Stimulated activated CD4-positive, alpha-beta T cell treated with anti-CD3 and anti-CD28 coated beads, Interleukin-15, amount 100 ng/mL, for 1 hour (primary cell): ENCODE measurements around the gene LAMB3.
A peak's percentile ranks its signal among the peaks of the same experiment; 100 is the strongest.

Source experiments
- DNase-seq, 2 donors: peaks; one replicate each; pipeline ENCODE4 v3.0.0-alpha.2; 2020; ENCODE audit warnings: low read depth in 1 of 2, low spot score in 1 of 2

LAMB3 gene

DNA sequence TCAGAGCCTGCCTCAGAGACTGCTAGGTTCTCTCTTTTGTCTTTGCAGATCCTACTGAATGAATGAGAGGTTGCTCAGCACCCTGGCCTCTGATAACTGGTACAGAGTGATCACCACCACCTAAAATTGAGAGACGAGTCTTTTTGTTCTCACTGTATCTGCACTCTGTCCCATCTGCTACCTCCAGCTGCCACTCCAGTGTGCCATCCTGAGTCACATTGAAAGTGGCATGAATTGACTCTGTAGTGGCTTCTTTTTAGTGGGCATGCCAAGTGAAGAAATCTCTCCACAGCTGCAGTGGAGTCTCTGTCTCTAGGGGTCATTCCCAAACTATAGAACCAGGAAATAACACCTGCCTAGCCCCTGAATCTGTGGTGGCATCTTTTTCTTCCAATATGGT is 54.0 kb downstream of the LAMB3 start:
- no peak for DNase-seq

DNA sequence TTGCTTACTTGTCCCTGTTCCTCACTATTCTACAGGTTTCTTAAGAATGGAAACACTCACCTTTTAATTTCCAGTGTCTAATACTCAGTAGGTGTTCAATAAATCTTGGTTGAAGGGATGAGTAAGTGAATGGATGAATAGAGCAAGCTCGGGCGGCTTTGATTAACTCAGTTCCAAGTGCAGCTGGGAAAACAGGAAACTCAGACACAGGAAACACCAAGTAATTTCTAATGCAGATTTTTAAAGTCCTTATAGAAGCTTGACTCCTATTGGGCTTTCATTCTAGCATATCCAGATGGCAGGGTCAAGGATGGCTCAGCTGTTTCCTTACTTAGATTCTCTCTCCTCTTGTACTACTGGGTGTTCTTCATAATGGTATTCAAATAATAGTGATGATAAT is 54.7 kb downstream of the LAMB3 start:
- no peak for DNase-seq

DNA sequence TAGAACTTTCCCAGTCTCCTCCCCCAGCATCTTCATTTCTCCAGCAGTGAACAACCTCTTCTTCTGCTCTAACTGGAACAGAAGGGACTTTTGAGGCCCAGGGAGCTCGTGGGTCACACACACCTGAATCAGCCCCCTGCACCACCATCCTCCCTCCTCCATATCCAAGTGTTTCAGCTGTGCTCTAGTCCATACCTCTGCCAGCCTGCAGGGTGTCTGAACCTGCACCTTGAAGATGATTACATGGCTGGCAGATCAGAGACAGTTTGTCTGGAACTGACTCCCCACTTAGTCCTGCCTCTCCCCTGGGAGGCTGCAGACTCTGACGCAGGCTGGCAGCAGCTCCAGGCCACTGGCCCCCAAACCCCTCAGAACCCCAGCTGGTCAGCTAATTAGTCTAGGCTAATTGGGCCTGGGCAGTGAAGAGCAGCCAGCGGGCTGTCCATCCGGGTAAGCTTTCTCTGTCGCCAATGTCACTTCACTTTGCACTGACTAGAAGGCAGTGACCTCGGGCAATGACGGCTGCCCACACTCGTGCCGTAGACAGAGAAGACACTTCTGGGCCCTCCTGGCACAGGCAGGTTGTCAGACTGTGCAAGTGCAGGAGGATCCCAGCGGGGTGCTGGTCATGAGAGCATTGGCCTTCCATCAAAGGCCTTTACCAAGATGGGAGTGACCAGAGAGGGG is 56.5 kb downstream of the LAMB3 start:
- no peak for DNase-seq

DNA sequence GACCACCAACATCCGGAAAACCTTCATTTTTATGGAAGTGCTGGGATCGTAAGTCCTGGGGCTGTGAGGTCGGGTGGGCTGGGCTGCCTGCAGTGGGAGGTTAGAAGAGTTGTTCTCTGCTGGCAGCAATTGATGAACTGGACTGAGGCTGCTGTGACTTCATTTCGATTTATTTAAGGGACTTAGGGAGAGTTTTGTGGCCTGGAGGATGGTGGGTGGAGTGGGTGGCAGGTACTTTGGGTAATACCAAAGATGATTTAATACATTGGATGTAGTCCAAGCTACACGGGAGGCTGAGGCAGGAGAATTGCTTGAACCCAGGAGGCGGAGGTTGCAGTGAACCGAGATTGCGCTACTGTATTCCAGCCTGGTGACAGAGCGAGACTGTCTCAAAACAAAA is 57.2 kb downstream of the LAMB3 start:
- no peak for DNase-seq

DNA sequence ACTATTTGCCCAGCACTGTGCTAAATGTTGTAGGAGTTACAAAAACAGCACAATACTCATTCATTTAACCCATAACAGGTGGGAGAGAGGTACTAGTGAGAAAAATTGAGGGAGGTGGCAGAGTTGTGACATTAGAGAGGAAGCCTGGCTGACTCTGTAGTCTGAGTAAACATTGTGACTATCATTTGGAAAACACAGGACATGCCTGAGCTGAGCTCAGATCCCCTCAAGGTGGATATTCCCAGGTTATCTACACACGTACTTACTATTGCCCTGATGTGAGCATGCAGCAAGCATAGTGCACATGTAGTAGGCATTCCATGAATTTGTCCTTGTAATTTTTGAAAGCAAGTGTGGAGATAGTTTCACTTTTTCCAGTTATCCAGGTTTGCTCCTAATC is 57.8 kb downstream of the LAMB3 start:
- no peak for DNase-seq

DNA sequence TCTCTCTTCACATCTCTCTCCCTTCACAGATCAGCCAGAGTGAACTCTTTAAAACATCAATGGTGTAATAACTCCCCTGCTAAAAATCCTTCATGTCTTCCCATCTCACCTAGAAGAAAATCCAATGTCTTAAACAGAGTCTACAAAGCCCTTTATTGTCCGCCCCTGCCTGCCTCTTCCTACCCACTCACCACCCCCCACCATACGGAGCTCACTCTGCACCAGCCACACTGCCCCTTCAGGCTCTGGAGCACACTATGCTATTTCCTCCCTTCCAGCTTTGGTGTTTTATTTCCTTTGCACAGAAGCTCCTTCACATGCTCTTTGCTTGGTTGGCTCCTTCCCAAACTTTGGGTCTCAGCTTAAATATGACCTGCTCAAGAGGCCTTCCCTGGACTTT is 58.5 kb downstream of the LAMB3 start:
- no peak for DNase-seq

DNA sequence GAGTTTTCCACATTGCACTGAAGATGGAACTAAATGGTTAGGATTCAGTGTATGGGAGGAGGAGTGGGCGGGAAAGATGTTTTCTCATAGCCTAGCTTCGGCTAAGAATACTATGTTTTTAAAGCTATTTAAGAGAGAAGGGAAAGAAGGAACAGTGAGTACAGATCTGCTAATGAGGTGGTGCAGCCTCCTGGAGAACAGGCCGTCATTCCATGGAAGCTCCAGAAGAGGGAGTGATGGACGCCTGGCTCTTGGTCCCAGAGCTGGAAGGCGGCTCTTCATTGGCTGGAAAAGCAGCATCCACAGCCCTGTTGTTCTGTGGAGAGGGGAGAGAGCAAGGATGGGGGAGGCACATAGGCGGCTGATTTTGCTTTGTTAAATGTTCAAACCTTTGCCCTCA is 61.8 kb downstream of the LAMB3 start:
- no peak for DNase-seq

DNA sequence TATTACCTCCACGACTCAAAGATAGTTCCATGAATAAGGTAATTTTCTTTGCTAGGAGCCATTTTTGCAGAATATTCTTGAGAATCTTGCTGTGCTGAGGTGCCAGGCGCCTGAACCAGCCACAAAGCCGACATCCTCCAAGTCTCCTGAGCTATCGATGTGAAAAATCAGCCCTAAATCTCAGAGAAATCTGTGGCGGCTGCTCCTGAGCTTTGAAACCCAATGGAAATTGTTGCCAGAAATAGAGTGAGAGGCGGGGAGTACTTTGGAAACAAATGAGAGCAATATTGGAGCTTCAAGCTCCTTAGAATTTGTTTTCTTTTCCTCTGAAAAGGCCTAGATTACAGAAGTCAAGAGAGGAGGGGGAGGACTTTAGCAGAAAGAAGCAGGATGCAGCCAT is 62.4 kb downstream of the LAMB3 start:
- no peak for DNase-seq

DNA sequence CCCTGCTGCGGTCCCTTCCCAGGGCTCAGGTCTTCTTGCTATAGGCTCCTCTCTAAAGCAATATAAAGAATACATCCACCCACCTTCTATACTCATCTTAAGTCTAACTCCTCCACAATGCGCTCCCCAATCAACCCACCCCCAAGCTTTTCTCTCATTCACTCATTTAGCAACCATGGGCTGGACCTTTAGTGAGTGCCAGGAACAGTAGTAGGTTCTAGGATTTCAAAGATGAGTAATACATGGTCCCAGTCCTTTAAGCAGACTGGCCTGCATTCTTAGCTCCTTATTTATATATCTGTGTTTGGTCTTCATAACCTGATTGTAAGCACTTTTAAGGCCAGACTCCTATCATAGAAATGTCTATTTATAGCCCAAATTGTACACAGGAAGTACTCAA is 62.8 kb downstream of the LAMB3 start:
- DNase-seq = no peak

DNA sequence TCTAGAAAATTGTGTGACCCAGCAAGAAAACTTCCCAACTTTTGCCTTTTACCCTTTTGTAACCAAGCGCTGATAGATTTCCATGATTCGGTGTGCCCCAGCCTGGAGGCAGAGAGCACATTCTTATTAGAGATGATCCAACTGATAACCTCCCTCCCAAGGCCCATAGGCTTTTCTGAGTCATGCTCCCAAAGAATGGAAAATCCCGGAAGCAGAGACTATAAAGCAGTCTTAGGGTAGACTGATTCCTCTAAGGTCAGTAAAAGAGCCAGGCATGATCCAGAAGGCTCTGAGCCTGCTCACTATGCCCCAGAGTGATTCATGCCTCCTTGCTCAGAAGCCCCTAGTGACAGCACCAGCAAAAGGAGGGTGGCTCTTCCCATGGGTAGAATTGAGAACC is 64.4 kb downstream of the LAMB3 start:
- no peak for DNase-seq

DNA sequence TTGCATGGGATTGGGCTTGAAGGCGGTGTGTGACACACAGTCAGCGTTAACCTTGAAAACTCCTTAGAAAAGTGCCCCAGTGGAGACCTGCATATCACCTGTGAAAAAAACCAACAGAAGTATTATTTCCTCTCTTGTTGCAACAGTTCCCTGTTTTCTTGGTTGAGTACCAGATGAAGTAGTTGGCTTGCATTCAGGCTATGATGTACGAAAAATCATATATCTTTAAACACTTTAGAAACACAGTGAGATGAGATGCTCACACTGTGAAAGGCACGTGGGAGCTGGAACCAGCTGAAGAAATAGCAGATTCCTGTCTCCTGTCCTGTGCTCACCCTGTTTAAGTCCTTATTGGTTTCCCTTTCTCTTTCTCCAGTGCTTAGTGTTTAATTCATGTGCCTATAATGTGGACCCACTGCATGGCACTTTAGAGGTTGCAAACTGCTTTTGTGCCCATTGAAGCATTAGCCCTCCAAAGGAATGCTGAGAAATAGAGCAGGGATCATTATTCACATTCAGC is 65.9 kb downstream of the LAMB3 start:
- no peak for DNase-seq

DNA sequence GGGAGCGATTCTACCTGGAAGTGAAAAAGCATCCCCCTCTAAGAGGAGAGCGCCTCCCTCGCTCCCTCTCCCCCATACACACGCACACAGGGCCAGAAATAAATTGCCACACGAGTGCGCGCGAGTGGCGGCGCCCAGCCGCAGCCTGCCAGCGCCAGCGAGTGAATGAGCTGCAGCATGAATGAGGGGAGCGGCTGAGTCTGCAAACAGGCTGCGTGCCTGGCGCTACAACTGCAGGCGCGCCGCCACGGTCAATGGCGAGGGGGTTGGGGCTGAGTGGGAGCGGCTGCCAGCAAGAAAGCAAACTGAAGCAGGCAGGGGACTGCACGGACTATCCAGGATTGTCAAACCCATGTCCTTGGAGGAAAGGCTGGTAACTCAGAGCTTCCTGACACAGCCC is 66.6 kb downstream of the LAMB3 start:
- no peak for DNase-seq

DNA sequence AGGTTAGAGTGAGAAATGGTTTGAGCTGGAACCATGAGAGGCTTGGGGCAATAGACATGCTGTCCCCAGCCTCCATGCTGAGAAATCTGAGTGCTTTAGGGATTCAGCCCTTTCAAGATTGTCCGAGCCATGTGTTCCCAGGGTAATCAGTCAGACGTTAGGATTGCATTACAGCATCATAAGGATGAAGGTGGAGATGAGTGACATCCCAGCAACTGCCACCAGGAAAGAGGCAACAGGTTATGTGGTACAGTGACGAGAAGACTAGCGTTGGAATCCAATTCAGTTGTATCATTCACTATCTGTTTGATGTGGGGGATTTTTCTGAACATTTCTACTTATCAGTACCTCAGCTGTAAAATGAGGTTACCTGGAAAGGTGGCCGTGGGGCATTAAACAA is 67.0 kb downstream of the LAMB3 start:
- DNase-seq = no peak

DNA sequence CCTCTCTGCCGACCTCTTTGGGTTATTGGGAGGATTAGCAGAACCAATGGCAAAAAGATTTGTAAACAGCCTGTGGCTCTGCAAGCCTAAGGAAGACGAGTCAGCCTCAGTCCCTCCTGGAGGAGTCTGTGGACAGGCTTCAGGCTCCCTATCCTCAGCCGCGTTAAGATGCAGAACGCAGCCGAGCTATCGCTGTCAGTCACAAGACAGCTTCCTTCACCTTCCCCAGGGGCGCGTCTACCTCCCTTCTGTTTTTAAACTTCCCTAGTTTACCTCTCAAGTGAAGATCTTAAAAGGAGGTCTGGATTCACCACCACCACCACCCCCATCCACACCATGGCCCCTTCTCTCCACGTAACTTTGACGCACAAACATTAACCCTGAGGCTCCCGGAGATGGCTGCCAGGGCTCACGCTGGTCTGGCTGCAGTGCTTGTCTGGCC is 68.0 kb downstream of the LAMB3 start:
- DNase-seq = no peak

DNA sequence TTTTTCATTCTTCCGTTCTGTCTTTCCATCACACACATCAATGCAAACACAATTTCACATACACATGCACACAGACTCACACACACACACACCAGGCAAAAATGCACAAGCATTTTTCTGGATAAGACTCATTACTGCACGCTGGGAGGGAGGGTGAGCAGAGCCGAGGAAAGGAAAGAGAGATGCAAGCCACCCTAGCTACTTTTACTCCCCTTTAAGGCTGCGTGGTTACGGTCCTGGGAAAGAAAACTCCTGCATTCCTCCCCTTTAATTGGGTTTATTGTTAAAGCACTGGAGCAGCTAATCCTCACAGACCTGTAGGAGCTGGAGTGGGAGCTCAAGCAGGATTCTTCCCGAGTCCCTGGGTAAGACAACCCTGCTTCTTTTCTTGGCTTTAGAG is 68.8 kb downstream of the LAMB3 start, which contains the start of gene CAMK1G:
Gene CAMK1G (plus strand): TSS at position 307 of the 400 bp plus-strand sequence. CDS start 11,270 bp downstream, outside the sequence.
- DNase-seq = no peak

DNA sequence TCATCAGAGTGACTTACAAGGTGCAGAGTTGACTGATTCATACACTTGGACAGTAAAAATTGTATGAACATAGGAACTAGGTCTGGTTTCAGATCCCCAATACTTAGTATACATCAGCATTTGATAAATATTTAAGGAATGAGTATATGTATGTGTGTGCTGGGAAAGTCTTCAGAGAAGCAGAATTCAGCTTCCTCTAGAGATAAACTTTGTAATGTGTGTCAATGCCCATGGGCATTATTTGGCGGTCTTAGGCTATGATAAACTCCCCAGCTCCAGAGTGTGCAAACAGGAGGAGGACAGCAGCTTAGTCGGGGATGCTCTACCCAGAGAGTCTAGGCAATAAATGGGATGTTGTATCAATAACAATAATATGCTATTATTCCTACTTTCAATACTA is 71.6 kb downstream of the LAMB3 start:
- no peak for DNase-seq

DNA sequence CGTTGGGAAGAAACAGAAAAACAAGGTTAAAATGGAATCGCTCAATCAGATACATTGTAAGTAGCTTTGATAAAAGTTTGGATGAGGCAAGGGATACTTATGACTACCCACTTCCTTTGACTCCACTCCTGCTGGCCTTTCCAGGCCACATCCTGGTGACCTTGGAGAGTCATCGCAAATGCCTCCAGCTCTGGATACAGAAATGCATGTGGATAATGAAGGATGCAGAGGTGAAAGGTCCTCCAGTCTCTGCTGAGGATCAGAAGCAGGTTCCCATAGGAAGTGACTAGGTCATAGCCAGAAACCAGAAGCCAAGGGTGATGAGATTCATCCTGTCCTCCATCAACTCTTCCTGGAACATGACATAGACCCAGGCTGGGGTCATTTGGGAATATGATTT is 74.9 kb downstream of the LAMB3 start:
- DNase-seq = no peak

DNA sequence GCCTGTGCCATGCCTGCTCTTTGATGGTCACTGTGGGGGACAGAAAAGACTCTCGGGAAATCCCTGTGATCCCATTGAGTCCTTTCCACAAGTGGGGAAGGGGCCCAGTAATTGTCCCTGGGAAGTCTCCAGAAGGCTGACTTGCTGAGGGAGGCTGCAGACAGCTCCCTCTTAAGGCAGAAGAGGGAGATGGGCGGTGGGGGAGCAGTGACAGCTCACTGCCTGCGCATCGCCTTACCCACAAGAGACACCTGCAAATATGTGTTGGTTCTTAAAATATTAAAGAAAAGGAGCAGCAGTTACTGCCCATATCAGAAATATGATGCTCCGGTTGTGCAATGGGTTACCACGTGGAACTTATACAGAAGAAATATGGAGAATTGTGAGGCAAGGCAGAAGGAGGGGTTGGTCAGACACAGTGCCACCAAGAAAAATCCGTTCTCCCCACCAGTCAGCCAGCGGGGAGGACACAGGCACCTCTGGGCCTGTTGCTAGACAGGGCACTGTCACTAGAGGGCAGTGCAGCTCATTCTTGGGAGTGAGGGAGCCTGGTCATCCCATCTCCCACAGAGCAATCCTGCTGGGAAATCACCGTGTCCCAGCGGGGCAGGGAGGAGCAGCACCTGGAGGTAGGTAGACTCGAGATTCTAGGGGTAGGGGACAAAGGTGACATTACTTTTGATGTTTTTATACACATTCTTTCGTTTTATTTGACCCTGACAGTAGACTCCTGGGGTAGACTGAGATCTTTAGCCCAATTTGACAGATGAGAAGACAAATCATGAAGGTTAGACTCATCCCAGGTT is 75.6 kb downstream of the LAMB3 start:
- peak; percentile 31 to 48 for DNase-seq

DNA sequence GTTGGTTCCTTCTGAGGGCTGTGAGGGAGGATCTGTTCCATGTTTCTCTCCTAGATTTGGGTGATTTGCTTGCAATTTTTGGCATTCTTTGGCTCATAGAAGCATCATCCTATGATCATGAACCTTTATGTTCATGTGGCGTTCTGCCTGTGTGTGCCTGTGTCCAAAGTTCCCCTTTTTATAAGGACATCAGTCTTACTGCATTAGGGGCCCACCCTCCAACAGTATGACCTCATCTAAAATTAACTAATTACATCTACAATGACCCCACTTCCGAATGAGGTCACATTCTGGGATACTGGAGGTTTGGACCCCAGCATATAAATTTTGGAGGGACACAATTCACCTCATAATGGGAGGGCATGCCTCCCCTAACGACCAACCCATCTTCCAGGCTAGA is 81.5 kb downstream of the LAMB3 start:
- DNase-seq = no peak

DNA sequence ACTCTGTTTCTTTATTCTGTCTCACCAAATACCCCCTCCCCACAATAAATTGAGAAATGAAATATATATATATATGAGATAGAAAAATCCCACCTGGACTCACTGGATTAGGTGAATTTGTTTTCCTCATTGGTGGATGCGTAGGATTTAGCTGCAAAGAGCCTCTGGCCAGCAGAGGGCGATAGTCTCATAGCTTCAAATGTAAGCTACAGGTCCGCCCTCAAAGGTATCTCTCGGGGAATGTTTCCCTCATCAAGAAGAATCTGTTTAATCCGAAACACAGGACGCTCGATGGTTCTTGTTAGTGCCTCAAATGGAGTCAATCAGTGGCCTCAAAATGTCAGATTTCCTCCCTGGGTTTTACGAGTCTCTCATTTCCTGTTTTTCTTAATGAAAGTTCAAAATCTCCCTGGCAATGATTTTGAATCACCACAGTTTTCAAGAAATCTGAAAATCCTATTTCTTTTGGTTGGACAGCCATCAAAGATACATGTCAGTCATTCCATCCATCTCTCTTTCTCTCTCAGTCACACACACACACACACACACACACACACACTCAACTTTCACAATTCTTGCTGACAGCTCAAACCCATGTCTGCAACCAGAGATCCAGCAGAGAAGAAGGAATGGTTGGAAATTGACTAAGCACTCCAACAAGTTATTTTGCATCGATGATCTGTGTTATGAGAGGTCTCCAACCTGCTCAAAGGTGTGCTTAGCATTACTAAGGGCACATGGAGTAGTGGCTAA is 82.6 kb downstream of the LAMB3 start:
- DNase-seq = peak; percentile 36 to 62

DNA sequence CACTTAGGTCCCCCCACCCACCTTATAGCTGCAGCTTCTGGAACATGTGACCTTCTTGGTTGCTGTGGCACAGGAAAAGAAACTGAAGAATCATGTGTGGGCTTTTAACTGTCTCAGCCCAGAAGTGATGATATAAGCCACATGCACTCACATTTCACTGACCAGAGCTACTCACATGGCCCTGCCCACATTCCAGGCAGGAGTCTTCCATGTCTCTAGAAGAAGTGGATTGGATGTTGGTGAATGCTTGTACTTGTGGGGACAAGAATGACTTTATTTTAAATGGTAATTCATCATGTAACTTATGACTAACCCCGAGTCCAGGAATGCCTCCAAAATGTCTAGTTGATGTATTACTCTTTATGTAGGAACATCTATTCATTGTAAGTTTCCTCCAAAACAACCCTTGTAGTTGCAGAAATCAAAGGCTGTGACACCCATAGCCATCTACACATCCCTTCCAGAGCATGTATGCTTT is 84.5 kb downstream of the LAMB3 start:
- no peak for DNase-seq
